GM21825 (cell line): ENCODE results near the gene EPO.
"Not testable (repeated sequence)": the region's sequence is repeated elsewhere in the genome, so short reads cannot be mapped to it uniquely, and the experiment has no call there.

ENCODE experiments used
- ATAC-seq: cut with Tn5 transposase; IDR thresholded peaks from one replicate; pipeline ENCODE4 v1.9.1; 2021; ENCODE audit warnings: mild to moderate bottlenecking, moderate library complexity; ENCODE audit not compliant: unreplicated experiment

The EPO gene

DNA sequence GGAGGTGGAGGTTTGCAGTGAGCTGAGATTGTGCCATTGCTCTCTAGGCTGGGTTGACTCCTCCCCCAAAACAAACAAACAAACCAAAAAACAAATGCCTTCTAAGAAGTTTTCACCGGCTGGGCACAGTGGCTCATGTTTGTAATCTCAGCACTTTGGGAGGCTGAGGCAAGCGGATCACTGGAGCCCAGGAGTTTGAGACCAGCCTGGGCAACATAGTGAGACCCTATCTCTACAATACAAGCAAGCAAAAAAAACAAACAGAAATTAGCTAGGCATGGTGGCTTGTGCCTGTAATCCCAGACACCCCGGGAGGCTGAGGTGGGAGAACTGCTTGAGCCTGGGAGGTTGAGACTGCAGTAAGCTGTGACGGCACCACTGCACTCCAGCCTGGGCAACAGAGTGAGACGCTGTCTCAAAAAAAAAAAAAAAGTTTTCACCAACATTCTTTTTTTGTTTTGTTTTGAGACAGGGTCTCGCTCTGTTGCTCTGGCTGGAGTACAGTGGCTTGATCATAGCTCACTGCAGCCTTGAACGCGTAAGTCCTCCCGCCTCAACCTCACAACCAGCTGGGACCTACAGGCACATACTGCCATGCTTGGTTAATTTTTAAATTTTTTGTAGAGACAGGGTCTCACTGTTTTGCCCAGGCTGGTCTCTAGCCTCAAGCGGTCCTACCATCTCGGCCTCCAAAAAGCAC, 11.8 kb downstream of the EPO start:
- ATAC-seq: no peak

DNA sequence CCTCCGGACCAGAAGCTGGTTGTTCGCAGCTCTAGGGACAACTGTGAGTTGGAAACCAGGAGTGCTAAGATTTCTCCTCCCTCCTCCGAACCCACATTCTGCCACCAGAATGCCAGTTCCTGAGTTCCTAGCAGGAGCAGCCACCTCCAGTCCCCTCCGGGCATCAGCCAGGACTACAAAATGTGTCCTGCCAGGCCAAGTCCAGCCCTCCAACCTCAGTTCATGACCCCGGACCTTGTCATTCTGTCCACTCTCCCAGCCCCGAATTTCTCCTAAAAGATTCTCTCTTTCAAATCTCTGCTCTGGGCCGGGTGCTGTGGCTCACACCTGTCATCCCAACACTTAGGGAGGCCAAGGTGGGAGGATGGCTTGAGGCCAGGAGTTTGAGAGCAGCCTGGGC, 15.5 kb downstream of the EPO start:
- no peak for ATAC-seq

DNA sequence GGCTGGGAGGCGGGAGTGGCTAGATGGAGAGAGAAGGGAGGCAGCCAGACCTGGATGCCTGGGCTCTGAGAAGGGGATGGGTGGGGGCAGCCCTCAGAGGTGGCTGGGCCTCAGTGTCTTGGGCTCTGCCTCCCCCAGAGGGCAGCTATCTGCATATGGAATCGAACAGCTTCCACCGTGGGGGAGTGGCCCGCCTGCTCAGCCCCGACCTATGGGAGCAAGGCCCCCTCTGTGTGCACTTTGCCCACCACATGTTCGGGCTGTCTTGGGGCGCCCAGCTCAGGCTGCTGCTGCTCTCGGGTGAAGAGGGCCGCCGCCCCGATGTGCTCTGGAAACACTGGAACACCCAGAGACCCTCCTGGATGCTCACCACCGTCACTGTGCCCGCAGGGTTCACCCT, 16.4 kb downstream of the EPO start:
- no peak for ATAC-seq

DNA sequence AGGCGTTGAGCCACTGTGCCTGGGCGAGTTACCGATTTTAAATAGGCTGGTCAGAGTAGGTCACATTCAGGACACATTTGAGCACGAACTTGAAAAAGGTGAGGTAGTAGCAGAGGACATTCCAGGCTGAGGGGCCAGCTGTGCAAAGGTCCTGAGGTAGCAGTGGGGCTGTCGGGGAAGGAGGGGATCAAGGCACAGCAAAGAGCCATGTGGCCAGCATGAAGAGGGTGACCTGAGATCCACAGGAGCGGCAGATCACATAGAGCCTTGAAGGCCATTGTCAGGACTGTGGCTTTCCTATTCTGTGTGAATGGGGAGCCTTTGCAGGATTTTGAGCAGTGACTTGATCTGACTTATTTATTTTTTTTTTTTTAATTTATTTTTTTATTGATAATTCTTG, 19.7 kb downstream of the EPO start:
- ATAC-seq: no peak

DNA sequence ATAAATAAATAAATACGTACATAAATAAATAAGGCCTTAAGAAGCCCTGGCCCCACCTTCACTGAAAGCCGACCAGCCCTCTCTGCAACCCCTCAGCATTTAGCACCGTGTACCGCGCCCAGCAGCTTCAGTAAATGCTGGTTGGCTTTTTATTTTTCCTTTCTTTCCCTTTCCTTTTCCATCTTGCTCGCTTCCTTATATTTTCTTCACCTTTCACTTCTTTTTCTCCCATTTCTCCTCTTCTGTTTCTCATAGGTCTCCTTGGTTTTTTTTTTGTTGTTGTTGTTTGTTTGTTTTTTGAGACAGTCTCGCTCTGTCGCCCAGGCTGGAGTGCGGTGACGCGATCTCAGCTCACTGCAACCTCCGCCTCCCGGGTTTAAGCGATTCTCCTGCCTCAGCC, 24.3 kb downstream of the EPO start:
- no peak for ATAC-seq

DNA sequence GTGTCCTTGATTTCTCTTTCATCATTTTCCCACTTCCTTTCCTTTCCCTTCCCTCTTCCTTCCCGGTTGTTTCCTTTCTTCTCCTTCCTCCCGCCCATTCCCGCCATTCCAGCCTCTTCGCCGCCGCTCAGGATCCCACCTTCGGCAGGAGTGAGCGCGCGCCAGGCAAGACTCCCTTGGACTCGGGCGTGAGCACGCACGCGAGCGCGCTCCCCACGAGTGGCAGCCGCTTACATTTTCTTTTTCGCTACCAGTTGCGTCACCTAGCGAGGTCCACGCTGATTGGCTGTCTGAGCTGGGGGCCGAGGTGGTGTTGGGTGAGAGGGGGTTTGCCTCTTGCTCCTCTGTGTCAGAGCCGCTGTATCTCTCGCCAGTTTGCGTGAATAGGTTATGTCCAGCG, 24.9 kb downstream of the EPO start:
- no peak for ATAC-seq

DNA sequence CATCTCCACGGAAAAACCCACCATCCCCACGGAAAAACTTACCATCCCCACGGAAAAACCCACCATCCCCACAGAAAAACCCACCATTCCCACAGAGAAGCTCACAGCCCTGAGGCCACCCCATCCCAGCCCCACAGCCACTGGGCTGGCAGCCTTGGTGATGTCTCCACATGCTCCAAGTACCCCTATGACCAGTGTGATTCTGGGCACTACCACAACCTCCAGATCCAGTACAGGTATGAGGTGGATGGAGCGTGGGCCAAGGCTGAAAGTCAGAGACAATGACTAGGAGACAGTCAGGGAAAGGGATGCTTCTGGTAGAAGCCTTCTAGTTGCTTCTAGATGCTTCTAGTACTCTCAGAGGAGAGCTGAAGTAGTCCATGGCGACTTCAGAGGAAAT, 32.7 kb downstream of the EPO start:
- no peak for ATAC-seq

DNA sequence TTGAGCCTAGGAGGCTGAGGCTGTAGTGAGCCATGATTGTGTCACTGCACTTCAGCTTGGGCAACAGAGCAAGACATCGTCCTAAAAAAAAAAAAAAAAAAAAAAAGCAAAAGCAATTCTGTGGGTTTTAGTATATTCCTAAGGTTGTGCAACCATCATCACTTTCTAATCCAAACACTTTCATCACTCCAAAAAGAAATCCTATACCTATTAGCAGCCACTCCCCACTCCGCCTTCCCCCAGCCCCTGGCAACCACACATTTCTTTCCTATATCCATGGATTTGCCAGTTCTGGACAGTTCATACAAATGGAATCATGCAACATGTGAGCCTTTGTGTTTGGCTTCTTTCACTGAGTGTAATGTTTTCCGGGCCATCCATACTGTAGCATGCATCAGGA, 33.5 kb downstream of the EPO start:
- no peak for ATAC-seq

DNA sequence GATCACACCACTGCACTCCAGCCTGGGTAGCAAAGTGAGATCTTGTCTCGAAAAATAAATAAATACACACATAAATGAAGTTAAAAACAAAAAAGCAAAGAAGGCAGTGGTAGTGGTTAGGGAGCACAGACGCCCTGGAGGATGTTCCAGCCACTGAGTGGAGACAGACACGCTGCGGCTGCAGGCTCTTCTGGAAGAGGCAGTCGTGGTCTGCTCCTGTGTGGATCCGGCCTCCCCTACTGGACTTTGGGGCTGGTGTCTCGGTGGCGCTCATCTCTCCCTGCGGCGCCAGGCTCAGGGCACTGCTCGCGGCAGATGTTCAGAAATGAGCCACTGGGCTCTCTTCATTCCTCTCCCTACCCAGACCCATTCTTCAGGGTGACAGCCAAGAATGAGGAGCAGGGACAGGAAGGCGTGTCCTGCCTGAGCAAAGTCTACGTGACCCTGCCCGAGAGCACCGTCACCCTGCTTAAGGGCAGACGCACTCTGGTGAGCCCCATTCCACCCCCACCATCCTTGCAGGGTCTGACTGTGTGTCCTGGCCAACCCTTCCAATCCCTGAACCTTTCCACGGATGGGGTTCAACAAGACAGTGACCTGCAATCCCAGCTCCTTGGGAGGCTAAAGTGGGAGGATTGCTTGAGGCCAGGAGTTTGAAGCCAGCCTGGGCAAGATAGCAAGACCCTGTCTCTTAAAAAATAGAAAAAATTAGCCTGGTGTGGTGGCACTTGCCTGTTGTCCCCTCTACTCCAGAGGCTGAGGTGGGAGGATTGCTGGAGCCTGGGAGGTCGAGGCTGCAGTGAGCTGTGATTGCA, 39.3 kb downstream of the EPO start:
- ATAC-seq: no peak

DNA sequence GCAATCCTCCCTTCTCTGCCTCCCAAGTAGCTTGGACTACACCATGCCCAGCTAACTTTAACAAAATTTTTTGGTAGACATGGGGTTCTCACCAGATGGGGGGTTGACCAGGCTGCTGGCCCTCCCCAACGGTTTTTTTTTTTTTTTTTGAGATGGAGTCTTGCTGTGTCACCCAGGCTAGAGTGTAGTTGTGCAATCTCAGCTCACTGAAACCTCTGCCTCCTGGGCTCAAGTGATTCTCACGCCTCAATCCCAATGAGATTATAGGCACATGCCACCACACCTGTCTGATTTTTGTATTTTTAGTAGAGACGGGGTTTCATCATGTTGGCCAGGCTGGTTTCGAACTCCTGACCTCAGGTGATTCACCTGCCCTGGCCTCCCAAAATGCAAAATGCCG, 42.6 kb downstream of the EPO start:
- ATAC-seq: not testable (repeated sequence)

DNA sequence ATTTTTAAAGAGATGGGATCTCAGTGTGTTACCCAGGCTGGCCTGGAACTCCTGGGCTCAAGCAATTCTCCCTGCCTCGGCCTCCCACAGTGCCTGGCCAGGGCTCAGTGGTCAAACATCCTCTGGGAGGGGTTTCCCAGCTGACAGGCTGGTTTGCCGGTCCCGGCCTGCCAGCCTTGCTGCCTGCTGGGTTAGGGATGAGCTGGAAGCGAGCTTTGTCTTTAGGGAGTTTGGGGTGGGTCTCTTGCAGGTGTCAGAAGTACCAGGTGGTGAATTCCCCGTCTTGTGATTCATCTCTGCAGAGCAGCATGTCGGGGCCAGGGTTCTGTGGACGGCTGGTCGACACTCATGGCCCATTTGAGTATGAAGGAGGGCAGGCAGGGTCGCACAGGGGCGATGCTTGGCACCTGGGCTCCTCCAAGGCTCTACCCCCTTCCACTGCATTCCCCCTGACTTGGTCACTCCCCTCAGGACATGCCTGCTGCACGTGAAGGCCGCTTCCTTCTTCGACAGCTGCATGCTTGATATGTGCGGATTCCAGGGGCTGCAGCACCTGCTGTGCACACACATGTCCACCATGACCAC, 43.4 kb downstream of the EPO start:
- no peak for ATAC-seq

DNA sequence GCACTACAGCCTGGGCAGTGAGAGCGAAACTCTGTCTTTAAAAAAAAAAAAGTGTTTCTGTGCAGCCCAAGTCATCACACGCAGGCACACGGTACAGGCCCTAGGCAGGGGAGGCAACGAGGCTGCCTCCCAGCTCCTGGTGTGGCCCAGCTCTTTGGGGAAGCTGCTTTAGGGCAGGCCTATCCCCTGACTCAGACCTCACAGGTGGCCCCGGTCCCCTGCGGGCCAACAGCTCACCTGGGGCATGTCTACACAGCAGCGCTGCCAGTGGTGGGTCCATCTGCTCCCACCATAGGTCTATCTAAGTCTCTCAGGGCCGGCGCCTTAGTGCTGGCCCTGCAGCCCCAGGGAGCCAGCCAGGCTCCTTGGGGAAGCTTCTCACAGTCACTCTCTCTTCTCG, 44.6 kb downstream of the EPO start:
- ATAC-seq: no peak

DNA sequence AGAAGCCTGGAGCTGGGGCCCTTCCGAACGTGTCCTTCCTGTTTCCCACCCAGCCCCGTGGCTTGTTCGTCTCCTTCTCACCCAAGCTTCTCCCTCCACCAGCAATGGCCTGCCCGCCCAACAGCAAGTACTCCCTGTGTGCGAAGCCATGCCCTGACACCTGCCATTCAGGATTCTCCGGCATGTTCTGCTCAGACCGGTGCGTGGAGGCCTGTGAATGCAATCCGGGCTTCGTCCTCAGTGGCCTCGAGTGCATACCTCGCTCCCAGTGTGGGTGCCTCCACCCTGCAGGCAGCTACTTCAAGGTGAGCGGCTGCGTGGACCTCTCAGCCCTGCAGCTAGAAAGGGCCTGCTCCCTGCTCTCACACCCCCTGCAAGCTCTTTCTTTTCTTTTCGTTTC, 45.0 kb downstream of the EPO start:
- ATAC-seq: no peak

DNA sequence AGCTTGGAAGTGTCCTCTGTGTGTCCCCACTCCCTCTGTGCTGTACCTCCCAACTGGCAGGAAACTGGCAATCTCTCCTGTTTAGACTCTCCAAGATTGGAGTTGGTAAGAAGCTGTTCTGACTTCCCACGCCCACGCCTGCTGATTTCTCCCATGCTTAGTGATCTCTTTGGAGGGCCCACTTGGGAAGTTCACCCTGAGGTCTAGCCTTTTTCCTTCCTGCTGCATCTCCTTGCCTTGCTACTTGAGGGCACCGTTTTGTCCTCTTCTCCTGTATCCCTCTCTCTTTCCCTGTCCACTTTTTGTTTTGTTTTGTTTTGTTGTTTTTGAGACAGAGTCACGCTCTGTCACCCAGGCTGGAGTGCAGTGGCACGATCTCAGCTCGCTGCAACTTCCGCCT, 48.5 kb downstream of the EPO start:
- ATAC-seq: no peak
